Tibial nerve (tissue), 4 donors: ENCODE results near the gene GAL3ST1.

Experiments
- EP300 ChIP-seq, 2 donors: sonication (generic); formaldehyde crosslinking; IDR thresholded peaks; one replicate each; pipeline ENCODE4 v1.6.1; 2017; ENCODE audit warnings: antibody characterized with exemption in 2 of 2, mild to moderate bottlenecking in 1 of 2
- POLR2A ChIP-seq, 2 donors: fragments of 450-650 bp; IDR thresholded peaks; one replicate each; pipeline ENCODE4 v1.6.1; 2017; ENCODE audit warnings: antibody characterized with exemption in 2 of 2, mild to moderate bottlenecking in 2 of 2, moderate library complexity in 2 of 2
- TF ChIP-seq, protein P1 (sequence below), 5 experiments: fragments of 200-600 bp in 3 of 5; fragments of 450-650 bp in 2 of 5; sonication (generic) in 3 of 5; IDR thresholded peaks; one replicate each; pipeline ENCODE4 v1.5.1; 2016 to 2019; ENCODE audit warnings: antibody characterized with exemption in 5 of 5, mild to moderate bottlenecking in 3 of 5, moderate library complexity in 2 of 5

DNA sequence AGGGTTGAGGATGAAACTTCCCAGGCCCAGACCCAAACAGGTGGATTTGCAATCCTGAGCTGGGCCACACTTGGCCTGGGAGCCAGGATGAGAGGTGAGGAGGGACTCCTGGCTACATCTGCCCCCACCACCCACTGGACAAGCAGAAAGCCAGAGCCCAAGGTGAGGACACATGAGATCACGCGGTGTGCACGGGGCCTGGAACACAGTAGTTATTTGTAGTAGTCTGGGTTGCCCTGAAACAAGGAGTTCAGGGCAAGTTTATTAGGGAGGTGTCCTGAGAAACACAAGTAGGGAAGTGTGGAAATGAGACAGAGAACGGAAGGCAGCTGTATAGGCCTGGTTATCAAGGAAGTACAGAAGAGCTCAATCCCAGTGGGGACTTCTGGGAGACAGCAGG lies 27.3 kb downstream of the GAL3ST1 start:
- TF ChIP-seq, protein P1, sequence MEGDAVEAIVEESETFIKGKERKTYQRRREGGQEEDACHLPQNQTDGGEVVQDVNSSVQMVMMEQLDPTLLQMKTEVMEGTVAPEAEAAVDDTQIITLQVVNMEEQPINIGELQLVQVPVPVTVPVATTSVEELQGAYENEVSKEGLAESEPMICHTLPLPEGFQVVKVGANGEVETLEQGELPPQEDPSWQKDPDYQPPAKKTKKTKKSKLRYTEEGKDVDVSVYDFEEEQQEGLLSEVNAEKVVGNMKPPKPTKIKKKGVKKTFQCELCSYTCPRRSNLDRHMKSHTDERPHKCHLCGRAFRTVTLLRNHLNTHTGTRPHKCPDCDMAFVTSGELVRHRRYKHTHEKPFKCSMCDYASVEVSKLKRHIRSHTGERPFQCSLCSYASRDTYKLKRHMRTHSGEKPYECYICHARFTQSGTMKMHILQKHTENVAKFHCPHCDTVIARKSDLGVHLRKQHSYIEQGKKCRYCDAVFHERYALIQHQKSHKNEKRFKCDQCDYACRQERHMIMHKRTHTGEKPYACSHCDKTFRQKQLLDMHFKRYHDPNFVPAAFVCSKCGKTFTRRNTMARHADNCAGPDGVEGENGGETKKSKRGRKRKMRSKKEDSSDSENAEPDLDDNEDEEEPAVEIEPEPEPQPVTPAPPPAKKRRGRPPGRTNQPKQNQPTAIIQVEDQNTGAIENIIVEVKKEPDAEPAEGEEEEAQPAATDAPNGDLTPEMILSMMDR (IDR thresholded peaks at IDR 0.05), result no peak
- TF ChIP-seq POLR2A (IDR thresholded peaks at IDR 0.05) (no peak), EP300 (IDR thresholded peaks at IDR 0.05) (no peak)
